ENCODE measurements around the gene GRIFIN. TPM values are rescaled to one million over a fixed set of nuclear protein-coding genes. Genes with fewer than 3 reads are reported as not detected.

Gene GRIFIN
- total and polyA plus RNA-seq, 2 donors (not counting 1 experiment from before 2014, with no cell fraction given) = not detected

DNA sequence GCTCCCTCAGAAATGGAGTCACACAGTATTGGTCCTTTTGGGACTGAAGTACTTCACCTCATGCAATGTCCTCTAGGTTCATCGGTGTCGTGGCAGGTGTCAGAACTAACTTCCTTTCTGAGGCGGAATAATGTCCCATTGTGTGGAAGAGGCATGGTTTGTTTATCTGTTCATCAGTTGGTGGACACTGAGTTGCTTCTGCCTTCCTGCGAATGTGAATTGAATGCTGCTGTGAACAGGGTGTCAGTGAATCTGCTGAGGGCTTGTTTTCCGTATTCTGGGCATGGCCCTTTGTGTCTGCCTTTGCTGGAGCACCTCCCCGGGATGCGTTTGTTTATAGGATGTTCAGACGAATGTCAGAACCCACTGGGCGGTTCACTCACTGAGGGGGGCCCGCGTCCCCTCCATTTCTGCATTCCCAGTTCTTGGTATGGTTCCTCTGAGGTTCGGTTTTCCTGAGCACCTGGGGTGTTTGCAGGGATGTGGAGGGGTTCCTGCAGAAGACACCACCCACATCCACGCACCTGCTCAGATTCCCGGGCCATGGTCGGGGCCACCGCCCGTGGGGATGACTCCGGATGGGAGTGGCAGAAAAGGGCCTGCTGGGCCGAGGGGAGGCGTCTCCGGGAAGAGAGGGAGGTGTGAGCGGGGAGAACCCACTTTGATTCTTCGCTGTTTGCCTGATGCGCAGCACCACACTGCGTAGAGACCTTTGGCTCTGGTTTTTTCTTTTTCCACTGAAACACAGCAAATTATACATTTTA is 39.7 kb downstream of the GRIFIN start:
- no peak overlapping the region for H3K4me3 ChIP-seq (ENCODE audit: control extremely low read depth in 1 of 5, extremely low read depth in 1 of 5, insufficient read depth in 1 of 5, low read depth in 2 of 5, low read length in 4 of 5)
- intact Hi-C loops (cut with micrococcal nuclease) = no loop called here
- DNase-seq = no peak
- no peaks in the 10 kb centered on the region for H3K27me3 ChIP-seq (replicated peaks in 1 of 4; ENCODE audit: control extremely low read depth in 1 of 4, control insufficient read depth in 3 of 4, insufficient read depth in 4 of 4, low read length in 3 of 4)
- WGBS (ENCODE audit: insufficient coverage) = 99% methylated on average over 20 of the region's 25 CpGs
- no peak overlapping the region for H3K4me2 ChIP-seq (replicated peaks; ENCODE audit: low read depth, low read length, poor library complexity, severe bottlenecking)
- no peaks in the 10 kb centered on the region for H4K20me1 ChIP-seq (ENCODE audit: control insufficient read depth, insufficient read depth, low read length, poor library complexity, severe bottlenecking)
- H3K36me3 ChIP-seq (replicated peaks in 1 of 2; ENCODE audit: control extremely low read depth in 1 of 2, control insufficient read depth in 1 of 2, extremely low read depth in 1 of 2, insufficient read depth in 2 of 2, low read length in 1 of 2) = peaks cover 0 to 31% of the 10 kb centered on the region in 2 experiments
- no peaks in the 10 kb centered on the region for H3K9me3 Mint-ChIP-seq (ENCODE audit: insufficient read depth)
- ChIA-PET POLR2A (interaction anchor here (0.6 kb wide), 1 partner anchor 16 kb away, joined by 3 read pairs; no protein-coding TSS in a partner anchor), CTCF (no interaction called here)
- no peak overlapping the region for H3K27ac ChIP-seq (ENCODE audit: low read length in 2 of 2)
- H3K4me1 ChIP-seq (ENCODE audit: control insufficient read depth in 2 of 2, insufficient read depth in 2 of 2, low read length in 2 of 2) = no peaks in the 10 kb centered on the region
- no peak overlapping the region for H3K27ac Mint-ChIP-seq
- no peak for ATAC-seq (ENCODE audit: low read depth)
- peaks cover 0 to 13% (median 1%) of the 10 kb centered on the region in 3 donors for H3K9me3 ChIP-seq (ENCODE audit: control extremely low read depth in 1 of 3, control insufficient read depth in 2 of 3, insufficient read depth in 1 of 3, low read length in 2 of 3)
- H3K27me3 Mint-ChIP-seq = no peaks in the 10 kb centered on the region
- H2AFZ ChIP-seq (ENCODE audit: insufficient read depth, low read depth, low read length, poor library complexity, severe bottlenecking) = no peak overlapping the region
- no peak overlapping the region for H3K9ac ChIP-seq (ENCODE audit: low read length)
- no peak overlapping the region for H3K4me3 Mint-ChIP-seq
- TF ChIP-seq EZH2 (IDR thresholded peaks at IDR 0.05; ENCODE audit: borderline replicate concordance, insufficient read depth, low read depth, low read length, poor library complexity, severe bottlenecking) (no peak), CTCF (IDR thresholded peaks at IDR 0.05) (no peak)
- H3K79me2 ChIP-seq (ENCODE audit: control insufficient read depth, insufficient read depth, low read length) = peaks cover 15% of the 10 kb centered on the region
- H3K4me1 Mint-ChIP-seq = no peaks in the 10 kb centered on the region

DNA sequence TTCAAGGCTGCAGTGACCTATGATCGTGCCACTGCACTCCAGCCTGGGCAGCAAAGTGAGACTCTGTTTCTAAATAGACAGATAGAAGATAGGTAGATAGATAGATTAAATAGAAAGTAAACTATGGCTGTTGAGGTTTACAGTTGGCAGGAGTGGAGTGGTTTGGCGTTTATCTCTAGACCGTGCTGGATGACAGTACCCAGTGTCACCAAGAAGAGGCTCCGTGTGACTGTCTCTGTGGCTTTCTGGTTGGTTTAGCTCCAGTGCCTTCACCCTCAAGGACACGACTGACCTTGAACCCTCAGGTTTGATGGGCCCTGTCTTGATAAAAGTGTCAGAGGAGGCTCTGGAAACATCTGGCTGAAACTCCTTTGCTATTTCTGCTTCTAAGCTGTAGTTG is 41.1 kb downstream of the GRIFIN start:
- no peaks in the 10 kb centered on the region for H4K20me1 ChIP-seq (ENCODE audit: control insufficient read depth, insufficient read depth, low read length, poor library complexity, severe bottlenecking)
- DNase-seq (no peak), ATAC-seq (ENCODE audit: low read depth) (no peak)
- CTCF ChIA-PET = no interaction called here
- POLR2A ChIA-PET = interaction anchor here (0.6 kb wide), 1 partner anchor 15 kb away, joined by 4 read pairs; no protein-coding TSS in a partner anchor
- no peak overlapping the region for H3K4me3 ChIP-seq (ENCODE audit: control extremely low read depth in 1 of 5, extremely low read depth in 1 of 5, insufficient read depth in 1 of 5, low read depth in 2 of 5, low read length in 4 of 5)
- no peaks in the 10 kb centered on the region for H3K27me3 Mint-ChIP-seq
- H3K79me2 ChIP-seq (ENCODE audit: control insufficient read depth, insufficient read depth, low read length) = peaks cover 25% of the 10 kb centered on the region
- H3K27ac ChIP-seq (ENCODE audit: low read length in 2 of 2) = no peak overlapping the region
- no peak overlapping the region for H3K9ac ChIP-seq (ENCODE audit: low read length)
- no peaks in the 10 kb centered on the region for H3K4me1 Mint-ChIP-seq
- no peak overlapping the region for H2AFZ ChIP-seq (ENCODE audit: insufficient read depth, low read depth, low read length, poor library complexity, severe bottlenecking)
- no peaks in the 10 kb centered on the region for H3K27me3 ChIP-seq (replicated peaks in 1 of 4; ENCODE audit: control extremely low read depth in 1 of 4, control insufficient read depth in 3 of 4, insufficient read depth in 4 of 4, low read length in 3 of 4)
- no peak overlapping the region for H3K4me2 ChIP-seq (replicated peaks; ENCODE audit: low read depth, low read length, poor library complexity, severe bottlenecking)
- WGBS (ENCODE audit: insufficient coverage) = 74% methylated on average over 5 of the region's 5 CpGs
- peaks cover 4% of the 10 kb centered on the region for H3K9me3 Mint-ChIP-seq (ENCODE audit: insufficient read depth)
- peaks cover 0 to 22% (median 11%) of the 10 kb centered on the region in 3 donors for H3K9me3 ChIP-seq (ENCODE audit: control extremely low read depth in 1 of 3, control insufficient read depth in 2 of 3, insufficient read depth in 1 of 3, low read length in 2 of 3)
- no peak overlapping the region for H3K4me3 Mint-ChIP-seq
- H3K27ac Mint-ChIP-seq = no peak overlapping the region
- peaks cover 0 to 33% of the 10 kb centered on the region in 2 experiments for H3K36me3 ChIP-seq (replicated peaks in 1 of 2; ENCODE audit: control extremely low read depth in 1 of 2, control insufficient read depth in 1 of 2, extremely low read depth in 1 of 2, insufficient read depth in 2 of 2, low read length in 1 of 2)
- intact Hi-C loops (cut with micrococcal nuclease) = no loop called here
- no peaks in the 10 kb centered on the region for H3K4me1 ChIP-seq (ENCODE audit: control insufficient read depth in 2 of 2, insufficient read depth in 2 of 2, low read length in 2 of 2)
- TF ChIP-seq CTCF (IDR thresholded peaks at IDR 0.05) = no peak
- TF ChIP-seq EZH2 (IDR thresholded peaks at IDR 0.05; ENCODE audit: borderline replicate concordance, insufficient read depth, low read depth, low read length, poor library complexity, severe bottlenecking) = no peak
